HEK293 (cell line): ENCODE results near the gene PER1.

Experiments used
- BCL11A ChIP-seq: fragments of 450-650 bp; formaldehyde crosslinking; IDR thresholded peaks from 2 replicates; pipeline ENCODE4 v1.5.1; 2016; ENCODE audit warnings: low read depth, missing biosample characterization, missing genetic modification characterization
- GFI1B ChIP-seq: fragments of 450-650 bp; formaldehyde crosslinking; IDR thresholded peaks from 2 replicates; pipeline ENCODE4 v1.5.1; 2016; ENCODE audit warnings: missing biosample characterization, missing genetic modification characterization
- KLF16 ChIP-seq: fragments of 450-650 bp; formaldehyde crosslinking; IDR thresholded peaks from 2 replicates; pipeline ENCODE4 v1.5.1; 2017; ENCODE audit warnings: missing biosample characterization, missing genetic modification characterization
- KLF8 ChIP-seq: fragments of 450-650 bp; formaldehyde crosslinking; IDR thresholded peaks from 2 replicates; pipeline ENCODE4 v1.5.1; 2016; ENCODE audit warnings: missing biosample characterization, missing genetic modification characterization
- SCRT2 ChIP-seq: fragments of 450-650 bp; formaldehyde crosslinking; IDR thresholded peaks from 2 replicates; pipeline ENCODE4 v1.5.1; 2016; ENCODE audit warnings: missing biosample characterization, missing genetic modification characterization
- WT1 ChIP-seq: fragments of 450-650 bp; formaldehyde crosslinking; IDR thresholded peaks from 2 replicates; pipeline ENCODE4 v1.5.1; 2016; ENCODE audit warnings: missing biosample characterization, missing genetic modification characterization
- ZBTB48 ChIP-seq: fragments of 450-650 bp; formaldehyde crosslinking; IDR thresholded peaks from 2 replicates; pipeline ENCODE4 v1.5.1; 2016; ENCODE audit warnings: missing biosample characterization, missing genetic modification characterization
- ZBTB8A ChIP-seq: fragments of 450-650 bp; formaldehyde crosslinking; IDR thresholded peaks from 2 replicates; pipeline ENCODE4 v1.5.1; 2016; ENCODE audit warnings: missing biosample characterization, missing genetic modification characterization
- ZEB2 ChIP-seq: fragments of 450-650 bp; formaldehyde crosslinking; IDR thresholded peaks from 2 replicates; pipeline ENCODE4 v1.5.1; 2016; ENCODE audit warnings: missing biosample characterization, missing genetic modification characterization
- ZFP37 ChIP-seq: fragments of 450-650 bp; formaldehyde crosslinking; IDR thresholded peaks from 2 replicates; pipeline ENCODE4 v1.5.1; 2016; ENCODE audit warnings: missing biosample characterization, missing genetic modification characterization
- ZIC2 ChIP-seq: fragments of 450-650 bp; formaldehyde crosslinking; IDR thresholded peaks from 2 replicates; pipeline ENCODE4 v1.5.1; 2016; ENCODE audit warnings: missing biosample characterization, missing genetic modification characterization
- ZNF155 ChIP-seq: fragments of 450-650 bp; formaldehyde crosslinking; IDR thresholded peaks from 2 replicates; pipeline ENCODE4 v1.5.1; 2016; ENCODE audit warnings: missing biosample characterization, missing genetic modification characterization
- ZNF221 ChIP-seq: fragments of 450-650 bp; formaldehyde crosslinking; IDR thresholded peaks from 2 replicates; pipeline ENCODE4 v1.5.1; 2017; ENCODE audit warnings: missing biosample characterization, missing genetic modification characterization, borderline replicate concordance
- ZNF24 ChIP-seq: fragments of 450-650 bp; formaldehyde crosslinking; IDR thresholded peaks from 2 replicates; pipeline ENCODE4 v1.5.1; 2016; ENCODE audit warnings: missing biosample characterization, missing genetic modification characterization
- ZNF292 ChIP-seq: fragments of 450-650 bp; formaldehyde crosslinking; IDR thresholded peaks from 2 replicates; pipeline ENCODE4 v1.5.1; 2016; ENCODE audit warnings: low read depth, missing biosample characterization, missing genetic modification characterization, borderline replicate concordance
- ZNF324 ChIP-seq: fragments of 450-650 bp; formaldehyde crosslinking; IDR thresholded peaks from 2 replicates; pipeline ENCODE4 v1.5.1; 2016; ENCODE audit warnings: missing biosample characterization, missing genetic modification characterization
- ZNF341 ChIP-seq: fragments of 450-650 bp; formaldehyde crosslinking; IDR thresholded peaks from 2 replicates; pipeline ENCODE4; 2016; ENCODE audit warnings: low read depth, missing biosample characterization, missing genetic modification characterization
- ZNF354C ChIP-seq: fragments of 450-650 bp; formaldehyde crosslinking; IDR thresholded peaks from 2 replicates; pipeline ENCODE4 v1.5.1; 2016; ENCODE audit warnings: missing biosample characterization, missing genetic modification characterization, low read depth, borderline replicate concordance
- ZNF473 ChIP-seq: fragments of 450-650 bp; formaldehyde crosslinking; IDR thresholded peaks from 2 replicates; pipeline ENCODE4 v1.5.1; 2017; ENCODE audit warnings: missing biosample characterization, missing genetic modification characterization
- ZNF529 ChIP-seq: fragments of 450-650 bp; formaldehyde crosslinking; IDR thresholded peaks from 2 replicates; pipeline ENCODE4 v1.5.1; 2017; ENCODE audit warnings: missing genetic modification characterization, missing biosample characterization; ENCODE audit not compliant: insufficient replicate concordance
- ZNF585B ChIP-seq: fragments of 450-650 bp; formaldehyde crosslinking; IDR thresholded peaks from 2 replicates; pipeline ENCODE4 v1.5.1; 2016; ENCODE audit warnings: missing biosample characterization, missing genetic modification characterization
- ZNF623 ChIP-seq: fragments of 450-650 bp; formaldehyde crosslinking; IDR thresholded peaks from 2 replicates; pipeline ENCODE4 v1.5.1; 2016; ENCODE audit warnings: missing biosample characterization, missing genetic modification characterization
- ZNF664 ChIP-seq: fragments of 450-650 bp; formaldehyde crosslinking; IDR thresholded peaks from 2 replicates; pipeline ENCODE4 v1.5.1; 2016; ENCODE audit warnings: missing biosample characterization, missing genetic modification characterization
- ZNF701 ChIP-seq: fragments of 450-650 bp; formaldehyde crosslinking; IDR thresholded peaks from 2 replicates; pipeline ENCODE4 v1.5.1; 2016; ENCODE audit warnings: missing biosample characterization, missing genetic modification characterization
- ZNF777 ChIP-seq: fragments of 450-650 bp; formaldehyde crosslinking; IDR thresholded peaks from 2 replicates; pipeline ENCODE4 v1.5.1; 2017; ENCODE audit warnings: missing biosample characterization, missing genetic modification characterization, borderline replicate concordance
- ZNF791 ChIP-seq: fragments of 450-650 bp; formaldehyde crosslinking; IDR thresholded peaks from 2 replicates; pipeline ENCODE4 v1.5.1; 2016; ENCODE audit warnings: missing biosample characterization, missing genetic modification characterization
- ZSCAN16 ChIP-seq: fragments of 450-650 bp; formaldehyde crosslinking; IDR thresholded peaks from 2 replicates; pipeline ENCODE4 v1.5.1; 2016; ENCODE audit warnings: missing biosample characterization, missing genetic modification characterization
- ZSCAN23 ChIP-seq: fragments of 450-650 bp; formaldehyde crosslinking; IDR thresholded peaks from 2 replicates; pipeline ENCODE4 v1.5.1; 2016; ENCODE audit warnings: missing biosample characterization, missing genetic modification characterization
- ZXDB ChIP-seq: fragments of 450-650 bp; formaldehyde crosslinking; IDR thresholded peaks from 2 replicates; pipeline ENCODE4 v1.5.1; 2016; ENCODE audit warnings: missing biosample characterization, missing genetic modification characterization
- TF ChIP-seq, protein P1 (sequence below): fragments of 450-650 bp; formaldehyde crosslinking; IDR thresholded peaks from 2 replicates; pipeline ENCODE4 v1.5.1; 2016; ENCODE audit warnings: missing biosample characterization, missing genetic modification characterization
- TF ChIP-seq, protein P2 (sequence below): fragments of 450-650 bp; formaldehyde crosslinking; IDR thresholded peaks from 2 replicates; pipeline ENCODE4 v1.5.1; 2016; ENCODE audit warnings: missing biosample characterization, missing genetic modification characterization
- TF ChIP-seq, protein P3 (sequence below): fragments of 450-650 bp; formaldehyde crosslinking; IDR thresholded peaks from 2 replicates; pipeline ENCODE4 v1.5.1; 2016; ENCODE audit warnings: missing biosample characterization, missing genetic modification characterization
- TF ChIP-seq, protein P4 (sequence below): fragments of 450-650 bp; formaldehyde crosslinking; IDR thresholded peaks from 2 replicates; pipeline ENCODE4 v1.5.1; 2016; ENCODE audit warnings: missing biosample characterization, missing genetic modification characterization
- TF ChIP-seq, protein P5 (sequence below): fragments of 450-650 bp; IDR thresholded peaks from 2 replicates; pipeline ENCODE4 v1.5.1; 2018; ENCODE audit warnings: missing biosample characterization, missing genetic modification characterization

The PER1 gene

DNA sequence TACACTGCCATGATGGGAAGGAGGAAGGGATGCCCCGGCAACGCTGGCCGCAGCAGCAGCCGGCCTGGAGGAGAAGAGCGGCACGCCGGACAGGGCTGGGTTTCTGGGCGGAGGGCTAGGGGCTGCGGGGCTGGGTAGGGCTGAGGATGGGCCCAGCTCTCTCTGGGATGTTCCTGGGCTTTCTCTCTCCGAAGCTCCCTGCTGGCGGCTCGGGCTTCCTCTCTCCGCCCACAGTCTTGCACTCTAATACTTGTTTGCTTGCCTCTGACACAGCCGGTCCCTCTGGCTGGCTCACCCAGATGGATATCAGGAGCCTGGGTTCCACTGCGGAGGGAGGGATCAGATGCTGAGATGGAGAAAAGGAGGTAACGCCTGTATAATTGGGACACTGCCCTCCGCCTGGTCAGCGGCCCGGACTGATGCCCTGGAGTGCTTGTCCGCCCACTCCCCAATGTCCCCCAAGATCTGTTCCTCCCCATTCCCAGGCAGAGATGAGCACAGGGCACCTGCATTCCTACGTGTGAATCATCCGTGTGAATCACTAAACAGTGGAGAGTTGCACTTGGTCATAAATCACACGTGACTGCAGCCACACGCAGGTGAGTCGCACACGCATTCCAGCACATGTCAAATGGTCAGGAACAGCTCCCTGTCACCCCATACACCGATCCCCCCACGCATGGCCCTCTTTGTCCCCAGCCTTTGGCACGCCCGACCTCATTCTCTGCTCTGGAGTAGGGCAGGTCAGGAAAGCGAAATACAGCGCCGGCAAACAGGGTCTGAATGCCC, 34.0 kb downstream of the PER1 start, which contains the start of gene ALOXE3 (continued):
- TF ChIP-seq ZBTB8A: peak; percentile 47
- no peak for TF ChIP-seq ZNF324 (tag by site-specific recombination)
- no peak for TF ChIP-seq ZNF155
- no peak for TF ChIP-seq ZNF354C
- TF ChIP-seq ZFP37 (tag by site-specific recombination): no peak
- no peak for TF ChIP-seq GFI1B
- TF ChIP-seq ZNF529 (tag by site-specific recombination): no peak
- no peak for TF ChIP-seq ZNF24 (tag by site-specific recombination)
- no peak for TF ChIP-seq ZBTB48 (tag by site-specific recombination)
- no peak for TF ChIP-seq ZNF585B (tag by site-specific recombination)
- TF ChIP-seq ZXDB (tag by site-specific recombination): no peak
- TF ChIP-seq ZNF777 (tag by site-specific recombination): 0 out of 2 replicates have a peak, but pooled peaks have one; percentile 45
- no peak for TF ChIP-seq ZSCAN16
- TF ChIP-seq ZNF292 (tag by site-specific recombination): no peak
- TF ChIP-seq KLF8: peak; percentile 31; the same call in 1 of the 2 replicates
- no peak for TF ChIP-seq ZNF701 (tag by site-specific recombination)
- TF ChIP-seq, protein P1, sequence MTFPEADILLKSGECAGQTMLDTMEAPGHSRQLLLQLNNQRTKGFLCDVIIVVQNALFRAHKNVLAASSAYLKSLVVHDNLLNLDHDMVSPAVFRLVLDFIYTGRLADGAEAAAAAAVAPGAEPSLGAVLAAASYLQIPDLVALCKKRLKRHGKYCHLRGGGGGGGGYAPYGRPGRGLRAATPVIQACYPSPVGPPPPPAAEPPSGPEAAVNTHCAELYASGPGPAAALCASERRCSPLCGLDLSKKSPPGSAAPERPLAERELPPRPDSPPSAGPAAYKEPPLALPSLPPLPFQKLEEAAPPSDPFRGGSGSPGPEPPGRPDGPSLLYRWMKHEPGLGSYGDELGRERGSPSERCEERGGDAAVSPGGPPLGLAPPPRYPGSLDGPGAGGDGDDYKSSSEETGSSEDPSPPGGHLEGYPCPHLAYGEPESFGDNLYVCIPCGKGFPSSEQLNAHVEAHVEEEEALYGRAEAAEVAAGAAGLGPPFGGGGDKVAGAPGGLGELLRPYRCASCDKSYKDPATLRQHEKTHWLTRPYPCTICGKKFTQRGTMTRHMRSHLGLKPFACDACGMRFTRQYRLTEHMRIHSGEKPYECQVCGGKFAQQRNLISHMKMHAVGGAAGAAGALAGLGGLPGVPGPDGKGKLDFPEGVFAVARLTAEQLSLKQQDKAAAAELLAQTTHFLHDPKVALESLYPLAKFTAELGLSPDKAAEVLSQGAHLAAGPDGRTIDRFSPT: peak; percentile 74; the same call in 1 of the 2 replicates
- no peak for TF ChIP-seq ZIC2 (tag by site-specific recombination)
- TF ChIP-seq, protein P2, sequence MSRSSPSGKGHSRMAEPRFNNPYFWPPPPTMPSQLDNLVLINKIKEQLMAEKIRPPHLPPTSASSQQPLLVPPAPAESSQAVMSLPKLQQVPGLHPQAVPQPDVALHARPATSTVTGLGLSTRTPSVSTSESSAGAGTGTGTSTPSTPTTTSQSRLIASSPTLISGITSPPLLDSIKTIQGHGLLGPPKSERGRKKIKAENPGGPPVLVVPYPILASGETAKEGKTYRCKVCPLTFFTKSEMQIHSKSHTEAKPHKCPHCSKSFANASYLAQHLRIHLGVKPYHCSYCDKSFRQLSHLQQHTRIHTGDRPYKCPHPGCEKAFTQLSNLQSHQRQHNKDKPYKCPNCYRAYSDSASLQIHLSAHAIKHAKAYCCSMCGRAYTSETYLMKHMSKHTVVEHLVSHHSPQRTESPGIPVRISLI: no peak
- TF ChIP-seq, protein P3, sequence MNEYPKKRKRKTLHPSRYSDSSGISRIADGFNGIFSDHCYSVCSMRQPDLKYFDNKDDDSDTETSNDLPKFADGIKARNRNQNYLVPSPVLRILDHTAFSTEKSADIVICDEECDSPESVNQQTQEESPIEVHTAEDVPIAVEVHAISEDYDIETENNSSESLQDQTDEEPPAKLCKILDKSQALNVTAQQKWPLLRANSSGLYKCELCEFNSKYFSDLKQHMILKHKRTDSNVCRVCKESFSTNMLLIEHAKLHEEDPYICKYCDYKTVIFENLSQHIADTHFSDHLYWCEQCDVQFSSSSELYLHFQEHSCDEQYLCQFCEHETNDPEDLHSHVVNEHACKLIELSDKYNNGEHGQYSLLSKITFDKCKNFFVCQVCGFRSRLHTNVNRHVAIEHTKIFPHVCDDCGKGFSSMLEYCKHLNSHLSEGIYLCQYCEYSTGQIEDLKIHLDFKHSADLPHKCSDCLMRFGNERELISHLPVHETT (tag by site-specific recombination): 0 out of 2 replicates have a peak, but pooled peaks have one; percentile 25
- TF ChIP-seq, protein P4, sequence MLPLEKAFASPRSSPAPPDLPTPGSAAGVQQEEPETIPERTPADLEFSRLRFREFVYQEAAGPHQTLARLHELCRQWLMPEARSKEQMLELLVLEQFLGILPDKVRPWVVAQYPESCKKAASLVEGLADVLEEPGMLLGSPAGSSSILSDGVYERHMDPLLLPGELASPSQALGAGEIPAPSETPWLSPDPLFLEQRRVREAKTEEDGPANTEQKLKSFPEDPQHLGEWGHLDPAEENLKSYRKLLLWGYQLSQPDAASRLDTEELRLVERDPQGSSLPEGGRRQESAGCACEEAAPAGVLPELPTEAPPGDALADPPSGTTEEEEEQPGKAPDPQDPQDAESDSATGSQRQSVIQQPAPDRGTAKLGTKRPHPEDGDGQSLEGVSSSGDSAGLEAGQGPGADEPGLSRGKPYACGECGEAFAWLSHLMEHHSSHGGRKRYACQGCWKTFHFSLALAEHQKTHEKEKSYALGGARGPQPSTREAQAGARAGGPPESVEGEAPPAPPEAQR (tag by site-specific recombination): no peak
- TF ChIP-seq ZNF664 (tag by site-specific recombination): no peak
- TF ChIP-seq ZSCAN23 (tag by site-specific recombination): no peak
- TF ChIP-seq ZEB2 (tag by site-specific recombination): no peak; the same call in 1 of the 2 replicates
- TF ChIP-seq ZNF623 (tag by site-specific recombination): peak; percentile 6; the same call in 1 of the 2 replicates
- TF ChIP-seq ZNF221: no peak
- TF ChIP-seq ZNF341 (tag by site-specific recombination): no peak
- no peak; the same call in none of the 2 replicates for TF ChIP-seq WT1 (tag by site-specific recombination)
- TF ChIP-seq, protein P5, sequence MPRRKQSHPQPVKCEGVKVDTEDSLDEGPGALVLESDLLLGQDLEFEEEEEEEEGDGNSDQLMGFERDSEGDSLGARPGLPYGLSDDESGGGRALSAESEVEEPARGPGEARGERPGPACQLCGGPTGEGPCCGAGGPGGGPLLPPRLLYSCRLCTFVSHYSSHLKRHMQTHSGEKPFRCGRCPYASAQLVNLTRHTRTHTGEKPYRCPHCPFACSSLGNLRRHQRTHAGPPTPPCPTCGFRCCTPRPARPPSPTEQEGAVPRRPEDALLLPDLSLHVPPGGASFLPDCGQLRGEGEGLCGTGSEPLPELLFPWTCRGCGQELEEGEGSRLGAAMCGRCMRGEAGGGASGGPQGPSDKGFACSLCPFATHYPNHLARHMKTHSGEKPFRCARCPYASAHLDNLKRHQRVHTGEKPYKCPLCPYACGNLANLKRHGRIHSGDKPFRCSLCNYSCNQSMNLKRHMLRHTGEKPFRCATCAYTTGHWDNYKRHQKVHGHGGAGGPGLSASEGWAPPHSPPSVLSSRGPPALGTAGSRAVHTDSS (tag by site-specific recombination): no peak
- 0 out of 2 replicates have a peak, but pooled peaks have one; percentile 17 for TF ChIP-seq BCL11A (tag by site-specific recombination)
- no peak for TF ChIP-seq ZNF473 (tag by site-specific recombination)
- TF ChIP-seq ZNF791: no peak
- peak; percentile 66 for TF ChIP-seq SCRT2 (tag by site-specific recombination)
- TF ChIP-seq KLF16 (tag by site-specific recombination): 0 out of 2 replicates have a peak, but pooled peaks have one; percentile 22
